DOHH2 (cell line): Measurements from ENCODE around the gene TMEM144.

Experiments
- H3F3A ChIP-seq: fragments of 200-600 bp; sonication (generic), shearing (Covaris generic); 2 replicates; pipeline ENCODE4 v1.6.0; 2016; ENCODE audit warnings: antibody characterized with exemption, mild to moderate bottlenecking; ENCODE audit not compliant: control insufficient read depth, insufficient read depth
- H3K27ac ChIP-seq: fragments of 200-600 bp; sonication (generic); 2 replicates; pipeline ENCODE4 v1.5.1; 2014; ENCODE audit warnings: low read depth, mild to moderate bottlenecking, low read length, moderate library complexity
- H3K27me3 ChIP-seq: fragments of 200-600 bp; sonication (generic); 2 replicates; pipeline ENCODE4 v1.6.1; 2014; ENCODE audit warnings: mild to moderate bottlenecking, low read length, mixed read lengths; ENCODE audit not compliant: control insufficient read depth
- H3K36me3 ChIP-seq: fragments of 200-600 bp; sonication (generic); 2 replicates; pipeline ENCODE4 v1.6.1; 2014; ENCODE audit warnings: mild to moderate bottlenecking, low read length, moderate library complexity, mixed read lengths; ENCODE audit not compliant: control insufficient read depth
- H3K4me1 ChIP-seq: fragments of 200-600 bp; sonication (generic); 2 replicates; pipeline ENCODE4 v1.6.1; 2014; ENCODE audit warnings: mild to moderate bottlenecking, low read length, mixed read lengths; ENCODE audit not compliant: control insufficient read depth
- H3K4me2 ChIP-seq: fragments of 200-600 bp; sonication (generic); 2 replicates; pipeline ENCODE4 v1.6.0; 2014; ENCODE audit warnings: mild to moderate bottlenecking, low read length, moderate library complexity
- H3K4me3 ChIP-seq: fragments of 200-600 bp; sonication (generic); 2 replicates; pipeline ENCODE4 v1.5.1; 2014; ENCODE audit warnings: mild to moderate bottlenecking, low read length, mixed read lengths
- H3K79me2 ChIP-seq: fragments of 200-600 bp; sonication (generic); 2 replicates; pipeline ENCODE4 v1.6.1; 2014; ENCODE audit warnings: mild to moderate bottlenecking, low read length, mixed read lengths; ENCODE audit not compliant: control insufficient read depth
- H3K9me2 ChIP-seq: fragments of 200-600 bp; sonication (generic); replicated peaks from 2 replicates; pipeline ENCODE4 v1.6.1; 2014; ENCODE audit warnings: mild to moderate bottlenecking, low read length, mixed read lengths; ENCODE audit not compliant: control insufficient read depth
- H3K9me3 ChIP-seq: fragments of 200-600 bp; sonication (generic); 2 replicates; pipeline ENCODE4 v1.6.1; 2014; ENCODE audit warnings: antibody characterized with exemption, low read length, mixed read lengths; ENCODE audit not compliant: control insufficient read depth, insufficient read depth
- H4K20me1 ChIP-seq: fragments of 200-600 bp; sonication (generic); 2 replicates; pipeline ENCODE4 v1.6.0; 2014; ENCODE audit warnings: low read depth, mild to moderate bottlenecking, antibody characterized with exemption, low read length, moderate library complexity; ENCODE audit not compliant: control insufficient read depth, insufficient read depth
- CTCF ChIP-seq: fragments of 200-600 bp; sonication (generic); IDR thresholded peaks from one replicate; pipeline ENCODE4 v1.5.1; 2014; ENCODE audit warnings: antibody characterized with exemption, mild to moderate bottlenecking, low read depth, low read length; ENCODE audit not compliant: poor library complexity, severe bottlenecking
- EZH2phosphoT487 ChIP-seq: fragments of 200-600 bp; sonication (generic); IDR thresholded peaks from 2 replicates; pipeline ENCODE4 v1.6.1; 2017; ENCODE audit warnings: borderline replicate concordance, mild to moderate bottlenecking, antibody characterized with exemption, low read length, moderate library complexity, mixed read lengths

TMEM144 gene

GRCh38 chr4:158179465-158179864 is 30.8 kb upstream of the TMEM144 start:
- no peak overlapping the region for H3K27ac ChIP-seq
- no peaks in the 10 kb centered on the region for H3K9me2 ChIP-seq
- H3K79me2 ChIP-seq, result no peaks in the 10 kb centered on the region
- H3F3A ChIP-seq, result no peaks in the 10 kb centered on the region
- no peak overlapping the region for H3K4me2 ChIP-seq
- no peaks in the 10 kb centered on the region for H3K9me3 ChIP-seq
- peaks cover 2% of the 10 kb centered on the region; the same call in 1 of the 2 replicates for H3K27me3 ChIP-seq
- H3K4me3 ChIP-seq, result no peak overlapping the region
- H3K36me3 ChIP-seq, result no peaks in the 10 kb centered on the region
- H4K20me1 ChIP-seq, result no peaks in the 10 kb centered on the region
- no peaks in the 10 kb centered on the region for H3K4me1 ChIP-seq
- no peak for TF ChIP-seq CTCF
- TF ChIP-seq EZH2phosphoT487, result no peak

GRCh38 chr4:158181906-158182305 is 28.4 kb upstream of the TMEM144 start:
- no peaks in the 10 kb centered on the region for H3K79me2 ChIP-seq
- no peaks in the 10 kb centered on the region for H3K27me3 ChIP-seq
- no peaks in the 10 kb centered on the region for H3K9me3 ChIP-seq
- no peak overlapping the region for H3K4me3 ChIP-seq
- H3K27ac ChIP-seq, result no peak overlapping the region
- H3F3A ChIP-seq, result no peaks in the 10 kb centered on the region
- H3K4me2 ChIP-seq, result no peak overlapping the region
- H4K20me1 ChIP-seq, result no peaks in the 10 kb centered on the region
- H3K9me2 ChIP-seq, result no peaks in the 10 kb centered on the region
- no peaks in the 10 kb centered on the region for H3K36me3 ChIP-seq
- H3K4me1 ChIP-seq, result no peaks in the 10 kb centered on the region
- no peak for TF ChIP-seq CTCF
- TF ChIP-seq EZH2phosphoT487, result no peak

- no peak for TF ChIP-seq CTCF
- no peak for TF ChIP-seq EZH2phosphoT487
- H3K36me3 ChIP-seq, result no peaks in the 10 kb centered on the region
Observed at GRCh38 chr4:158182736-158183135, 27.6 kb upstream of the TMEM144 start.

GRCh38 chr4:158186815-158187214 is 23.5 kb upstream of the TMEM144 start:
- no peaks in the 10 kb centered on the region for H3K4me1 ChIP-seq
- no peak overlapping the region for H3K4me3 ChIP-seq
- no peaks in the 10 kb centered on the region for H3K9me3 ChIP-seq
- H3K36me3 ChIP-seq, result no peaks in the 10 kb centered on the region
- no peaks in the 10 kb centered on the region for H3F3A ChIP-seq
- H3K9me2 ChIP-seq, result no peaks in the 10 kb centered on the region
- no peaks in the 10 kb centered on the region for H3K79me2 ChIP-seq
- no peaks in the 10 kb centered on the region for H4K20me1 ChIP-seq
- TF ChIP-seq CTCF, result no peak
- H3K4me2 ChIP-seq, result no peak overlapping the region
- H3K27me3 ChIP-seq, result no peaks in the 10 kb centered on the region
- H3K27ac ChIP-seq, result no peak overlapping the region

More at GRCh38 chr4:158182736-158183135, 27.6 kb upstream of the TMEM144 start:
- Histone ChIP-seq H3K27ac (no peak overlapping the region), H3K4me2 (no peak overlapping the region), H3F3A (no peaks in the 10 kb centered on the region), H3K9me2 (no peaks in the 10 kb centered on the region), H4K20me1 (no peaks in the 10 kb centered on the region), H3K79me2 (no peaks in the 10 kb centered on the region), H3K4me3 (no peak overlapping the region), H3K4me1 (no peaks in the 10 kb centered on the region), H3K27me3 (no peaks in the 10 kb centered on the region), H3K9me3 (no peaks in the 10 kb centered on the region)
